ENCODE measurements around the gene AMD1.

DNA sequence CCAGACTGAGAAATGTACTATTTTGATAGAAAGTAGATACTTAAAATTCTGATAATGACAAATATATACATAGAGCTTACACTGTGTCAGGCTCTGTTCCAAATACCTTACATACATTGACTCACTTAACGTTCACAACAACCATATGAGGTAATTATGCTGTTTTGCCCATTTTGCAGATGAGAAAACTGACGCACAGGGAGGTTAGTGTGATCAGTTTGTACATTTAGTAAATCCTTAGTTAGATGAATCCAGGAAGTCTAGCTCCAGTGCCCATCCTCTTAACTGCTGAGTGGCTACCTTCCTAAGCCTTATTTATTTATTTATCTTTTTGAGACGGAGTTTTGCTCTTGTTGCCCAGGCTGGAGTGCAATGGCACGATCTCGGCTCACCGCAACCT lies 60.6 kb downstream of the AMD1 start:
- TF ChIP-seq POLR2AphosphoS5 (IDR thresholded peaks at IDR 0.05; ENCODE audit: low read depth) (no peak), EZH2 (IDR thresholded peaks at IDR 0.05; ENCODE audit: low read depth, unreplicated experiment) (no peak)
- TF ChIP-seq, protein P1, sequence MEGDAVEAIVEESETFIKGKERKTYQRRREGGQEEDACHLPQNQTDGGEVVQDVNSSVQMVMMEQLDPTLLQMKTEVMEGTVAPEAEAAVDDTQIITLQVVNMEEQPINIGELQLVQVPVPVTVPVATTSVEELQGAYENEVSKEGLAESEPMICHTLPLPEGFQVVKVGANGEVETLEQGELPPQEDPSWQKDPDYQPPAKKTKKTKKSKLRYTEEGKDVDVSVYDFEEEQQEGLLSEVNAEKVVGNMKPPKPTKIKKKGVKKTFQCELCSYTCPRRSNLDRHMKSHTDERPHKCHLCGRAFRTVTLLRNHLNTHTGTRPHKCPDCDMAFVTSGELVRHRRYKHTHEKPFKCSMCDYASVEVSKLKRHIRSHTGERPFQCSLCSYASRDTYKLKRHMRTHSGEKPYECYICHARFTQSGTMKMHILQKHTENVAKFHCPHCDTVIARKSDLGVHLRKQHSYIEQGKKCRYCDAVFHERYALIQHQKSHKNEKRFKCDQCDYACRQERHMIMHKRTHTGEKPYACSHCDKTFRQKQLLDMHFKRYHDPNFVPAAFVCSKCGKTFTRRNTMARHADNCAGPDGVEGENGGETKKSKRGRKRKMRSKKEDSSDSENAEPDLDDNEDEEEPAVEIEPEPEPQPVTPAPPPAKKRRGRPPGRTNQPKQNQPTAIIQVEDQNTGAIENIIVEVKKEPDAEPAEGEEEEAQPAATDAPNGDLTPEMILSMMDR (conservative IDR thresholded peaks at IDR 0.05; ENCODE audit: low read depth in 2 of 2), result no peak
- TF ChIP-seq, protein P2, sequence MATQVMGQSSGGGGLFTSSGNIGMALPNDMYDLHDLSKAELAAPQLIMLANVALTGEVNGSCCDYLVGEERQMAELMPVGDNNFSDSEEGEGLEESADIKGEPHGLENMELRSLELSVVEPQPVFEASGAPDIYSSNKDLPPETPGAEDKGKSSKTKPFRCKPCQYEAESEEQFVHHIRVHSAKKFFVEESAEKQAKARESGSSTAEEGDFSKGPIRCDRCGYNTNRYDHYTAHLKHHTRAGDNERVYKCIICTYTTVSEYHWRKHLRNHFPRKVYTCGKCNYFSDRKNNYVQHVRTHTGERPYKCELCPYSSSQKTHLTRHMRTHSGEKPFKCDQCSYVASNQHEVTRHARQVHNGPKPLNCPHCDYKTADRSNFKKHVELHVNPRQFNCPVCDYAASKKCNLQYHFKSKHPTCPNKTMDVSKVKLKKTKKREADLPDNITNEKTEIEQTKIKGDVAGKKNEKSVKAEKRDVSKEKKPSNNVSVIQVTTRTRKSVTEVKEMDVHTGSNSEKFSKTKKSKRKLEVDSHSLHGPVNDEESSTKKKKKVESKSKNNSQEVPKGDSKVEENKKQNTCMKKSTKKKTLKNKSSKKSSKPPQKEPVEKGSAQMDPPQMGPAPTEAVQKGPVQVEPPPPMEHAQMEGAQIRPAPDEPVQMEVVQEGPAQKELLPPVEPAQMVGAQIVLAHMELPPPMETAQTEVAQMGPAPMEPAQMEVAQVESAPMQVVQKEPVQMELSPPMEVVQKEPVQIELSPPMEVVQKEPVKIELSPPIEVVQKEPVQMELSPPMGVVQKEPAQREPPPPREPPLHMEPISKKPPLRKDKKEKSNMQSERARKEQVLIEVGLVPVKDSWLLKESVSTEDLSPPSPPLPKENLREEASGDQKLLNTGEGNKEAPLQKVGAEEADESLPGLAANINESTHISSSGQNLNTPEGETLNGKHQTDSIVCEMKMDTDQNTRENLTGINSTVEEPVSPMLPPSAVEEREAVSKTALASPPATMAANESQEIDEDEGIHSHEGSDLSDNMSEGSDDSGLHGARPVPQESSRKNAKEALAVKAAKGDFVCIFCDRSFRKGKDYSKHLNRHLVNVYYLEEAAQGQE (IDR thresholded peaks at IDR 0.05; ENCODE audit: unreplicated experiment), result no peak

Measured in GM23338 (cell line).